ENCODE results near the gene PLVAP. TPM values are rescaled to one million over a fixed set of nuclear protein-coding genes. Genes with fewer than 3 reads are reported as not detected.

Gene PLVAP
- polyA plus RNA-seq, 1 donor (not counting 4 experiments of a cell fraction or from before 2014, with no cell fraction given), result not detected

GRCh38 chr19:17390665-17391370, 13.7 kb upstream of the PLVAP start:
- TF ChIP-seq EZH2 (IDR thresholded peaks at IDR 0.05; ENCODE audit: low read length) (no peak), CTCF (optimal IDR thresholded peaks at IDR 0.05 in 1 of 3, IDR thresholded peaks at IDR 0.05 in 1 of 3, conservative IDR thresholded peaks at IDR 0.05 in 1 of 3; ENCODE audit: extremely low read depth in 1 of 3, insufficient read depth in 2 of 3, low read length in 3 of 3) (peak; percentile 50 to 84 (median 75))
- DNase-seq (ENCODE audit: low read depth, low spot score), result peak; percentile 19
- H3K27ac ChIP-seq (ENCODE audit: control insufficient read depth, insufficient read depth, low read length), result no peak overlapping the region

GRCh38 chr19:17389957-17390664, 13.0 kb upstream of the PLVAP start:
- no peaks in the 10 kb centered on the region for H3K79me2 ChIP-seq (ENCODE audit: control insufficient read depth, insufficient read depth, low read length)
- no peaks in the 10 kb centered on the region for H3K9me1 ChIP-seq (ENCODE audit: control insufficient read depth, extremely low read depth, insufficient read depth, low read length)
- H3K9me3 ChIP-seq (ENCODE audit: control insufficient read depth, low read depth, low read length), result no peaks in the 10 kb centered on the region
- peak overlapping the region; percentile 96 for H3K4me2 ChIP-seq (ENCODE audit: control insufficient read depth, extremely low read depth, insufficient read depth, low read depth, low read length)
- DNase-seq (ENCODE audit: low read depth, low spot score) (no peak), FAIRE-seq (no peak)
- H4K20me1 ChIP-seq (ENCODE audit: control insufficient read depth, extremely low read depth, insufficient read depth, low read length), result no peaks in the 10 kb centered on the region
- H3K27me3 ChIP-seq (ENCODE audit: control insufficient read depth, extremely low read depth, insufficient read depth, low read length), result peaks cover 10% of the 10 kb centered on the region
- peak overlapping the region; percentile 91 for H2AFZ ChIP-seq (ENCODE audit: control insufficient read depth, low read length)
- H3K4me1 ChIP-seq (ENCODE audit: control insufficient read depth, extremely low read depth, insufficient read depth, low read length), result peaks cover 9% of the 10 kb centered on the region
- TF ChIP-seq EZH2 (IDR thresholded peaks at IDR 0.05; ENCODE audit: low read length) (no peak), CTCF (optimal IDR thresholded peaks at IDR 0.05 in 1 of 3, IDR thresholded peaks at IDR 0.05 in 1 of 3, conservative IDR thresholded peaks at IDR 0.05 in 1 of 3; ENCODE audit: extremely low read depth in 1 of 3, insufficient read depth in 2 of 3, low read length in 3 of 3) (peak in 1 of 3 experiments; percentile 29)
- no peak overlapping the region for H3K27ac ChIP-seq (ENCODE audit: control insufficient read depth, insufficient read depth, low read length)
- dilution Hi-C loops (cut with MboI; ENCODE audit: extremely low pct_ligation_motif_present, low sequenced_read_pairs), result no loop called here
- H3K4me3 ChIP-seq (ENCODE audit: control insufficient read depth in 2 of 3, extremely low read depth in 1 of 3, insufficient read depth in 2 of 3, low read depth in 1 of 3, low read length in 3 of 3), result peak overlapping the region; percentile 51 to 83 (median 74)
- H3K9ac ChIP-seq (ENCODE audit: control insufficient read depth, extremely low read depth, insufficient read depth, low read length), result peak overlapping the region; percentile 65
- no peaks in the 10 kb centered on the region for H3K36me3 ChIP-seq (ENCODE audit: control insufficient read depth in 2 of 2, extremely low read depth in 1 of 2, insufficient read depth in 2 of 2, low read length in 2 of 2)

More at GRCh38 chr19:17390665-17391370, 13.7 kb upstream of the PLVAP start:
- Histone ChIP-seq H3K36me3 (ENCODE audit: control insufficient read depth in 2 of 2, extremely low read depth in 1 of 2, insufficient read depth in 2 of 2, low read length in 2 of 2) (no peaks in the 10 kb centered on the region), H4K20me1 (ENCODE audit: control insufficient read depth, extremely low read depth, insufficient read depth, low read length) (no peaks in the 10 kb centered on the region), H3K79me2 (ENCODE audit: control insufficient read depth, insufficient read depth, low read length) (no peaks in the 10 kb centered on the region), H3K9me1 (ENCODE audit: control insufficient read depth, extremely low read depth, insufficient read depth, low read length) (no peaks in the 10 kb centered on the region), H3K4me2 (ENCODE audit: control insufficient read depth, extremely low read depth, insufficient read depth, low read depth, low read length) (peak overlapping the region; percentile 100), H2AFZ (ENCODE audit: control insufficient read depth, low read length) (peak overlapping the region; percentile 91), H3K27me3 (ENCODE audit: control insufficient read depth, extremely low read depth, insufficient read depth, low read length) (peaks cover 10% of the 10 kb centered on the region), H3K9ac (ENCODE audit: control insufficient read depth, extremely low read depth, insufficient read depth, low read length) (peak overlapping the region; percentile 65), H3K9me3 (ENCODE audit: control insufficient read depth, low read depth, low read length) (no peaks in the 10 kb centered on the region), H3K4me1 (ENCODE audit: control insufficient read depth, extremely low read depth, insufficient read depth, low read length) (peaks cover 9% of the 10 kb centered on the region), H3K4me3 (ENCODE audit: control insufficient read depth in 2 of 3, extremely low read depth in 1 of 3, insufficient read depth in 2 of 3, low read depth in 1 of 3, low read length in 3 of 3) (peak overlapping the region; percentile 51 to 83 (median 74))
- peak; percentile 44 for FAIRE-seq
- dilution Hi-C loops (cut with MboI; ENCODE audit: extremely low pct_ligation_motif_present, low sequenced_read_pairs), result no loop called here

All from keratinocyte (primary cell).